Thyroid gland (tissue), 4 donors: ENCODE results near the gene CCDC85B. TPM values are rescaled to one million over a fixed set of nuclear protein-coding genes. Genes with fewer than 3 reads are reported as not detected.
"Not testable (repeated sequence)": the region's sequence is repeated elsewhere in the genome, so short reads cannot be mapped to it uniquely, and the experiment has no call there.

Source experiments
- DNase-seq, 2 donors: peaks; one replicate each; pipeline ENCODE4 v3.0.0-alpha.2; 2019
- H3K27ac ChIP-seq, 3 donors: fragments of 200-600 bp; sonication (generic); 1 replicate in 2 of 3; 2 replicates in 1 of 3; pipeline ENCODE4 v1.5.1; 2016 to 2019; ENCODE audit warnings: mild to moderate bottlenecking in 1 of 3, moderate library complexity in 1 of 3
- H3K27me3 ChIP-seq: fragments of 200-600 bp; sonication (generic); one replicate; pipeline ENCODE4 v1.5.1; 2019
- H3K36me3 ChIP-seq, 2 donors: fragments of 200-600 bp; sonication (generic); one replicate each; pipeline ENCODE4 v1.5.1; 2016 to 2019
- H3K4me1 ChIP-seq, 2 donors: fragments of 200-600 bp; sonication (generic); one replicate each; pipeline ENCODE4 v1.5.1; 2017 to 2019
- H3K4me3 ChIP-seq, 3 donors: fragments of 200-600 bp; sonication (generic); replicated peaks in 1 of 3; 1 replicate in 2 of 3; 2 replicates in 1 of 3; pipeline ENCODE4 v1.5.1; 2016; ENCODE audit warnings: mild to moderate bottlenecking in 1 of 3
- H3K9me3 ChIP-seq: fragments of 200-600 bp; sonication (generic); one replicate; pipeline ENCODE4 v1.5.1; 2017
- CTCF ChIP-seq, 6 experiments: fragments of 200-600 bp in 3 of 6; fragments of 450-650 bp in 3 of 6; sonication (generic) in 3 of 6; IDR thresholded peaks; one replicate each; pipeline ENCODE4 v1.5.1; 2016 to 2019; ENCODE audit warnings: antibody characterized with exemption in 6 of 6, mild to moderate bottlenecking in 2 of 6, inconsistent platforms in 1 of 6, moderate library complexity in 1 of 6
- POLR2A ChIP-seq, 2 donors: fragments of 450-650 bp; IDR thresholded peaks; one replicate each; pipeline ENCODE4 v1.6.1; 2017; ENCODE audit warnings: antibody characterized with exemption in 2 of 2, mild to moderate bottlenecking in 2 of 2, moderate library complexity in 1 of 2
- WGBS, 2 donors: methylation state at CpG; one replicate each; pipeline ENCODE4 v1.1.5; 2017; 5-methylcytosine and 5-hydroxymethylcytosine counted together
- intact Hi-C: fragments of 100-400 bp; cut with DNase I; formaldehyde crosslinking; loops from one replicate; pipeline ENCODE4 v1.15.1; 2023
- total RNA-seq, 4 donors: library from RNA; depleted of rRNA; stranded (reverse); fragments of >200 nt; gene quantifications; one replicate each; pipeline ENCODE4 v1.2.3, GENCODE V29; 2016

CCDC85B gene
- total RNA-seq: 10 to 100 TPM; 29.8 to 73.8 (median 42.9) TPM

GRCh38 chr11:65890324-65891218 lies at the start of gene CCDC85B:
CCDC85B (plus strand) TSS chr11:65890673; CDS start chr11:65890784, 111 bp downstream.
- H3K9me3 ChIP-seq: no peaks in the 10 kb centered on the region
- H3K36me3 ChIP-seq: peaks cover 0 to 3% of the 10 kb centered on the region in 2 donors
- peaks cover 34 to 55% of the 10 kb centered on the region in 2 donors for H3K4me1 ChIP-seq
- peak within 1 kb of the TSS; percentile 83 to 97 (median 92) for H3K27ac ChIP-seq
- WGBS, 2 donors: 0 to 3% methylated on average over 8 to 25 of the region's 94 CpGs
- peak; percentile 98 for DNase-seq
- no peaks in the 10 kb centered on the region for H3K27me3 ChIP-seq
- intact Hi-C loops: no loop called here
- peak within 1 kb of the TSS; percentile 31 to 66 (median 59) for H3K4me3 ChIP-seq
- peak; percentile 77 to 94 for TF ChIP-seq POLR2A (IDR thresholded peaks at IDR 0.05)
- TF ChIP-seq CTCF (IDR thresholded peaks at IDR 0.05): peak in 3 of 6 experiments; percentile 9 to 29 (median 11)

DNA sequence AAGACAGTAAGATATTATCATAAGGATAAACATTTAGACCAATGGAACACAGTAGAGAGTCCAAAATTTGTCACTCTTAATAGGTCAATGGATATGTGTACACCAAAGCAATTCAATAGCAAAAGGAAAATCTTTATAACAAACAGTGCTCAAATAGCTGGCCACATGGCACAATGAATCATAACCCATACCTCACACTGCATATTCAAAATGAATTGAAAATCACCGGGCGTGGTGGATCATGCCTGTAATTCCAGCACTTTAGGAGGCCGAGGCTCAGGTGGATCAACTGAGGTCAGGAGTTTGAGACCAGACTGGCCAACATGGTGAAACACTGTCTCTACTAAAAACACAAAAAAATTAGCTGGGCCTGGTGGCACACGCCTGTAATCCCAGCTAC lies 48.3 kb upstream of the CCDC85B start:
- Histone ChIP-seq H3K27me3 (no peaks in the 10 kb centered on the region), H3K4me3 (no peak overlapping the region), H3K4me1 (no peaks in the 10 kb centered on the region), H3K27ac (no peak overlapping the region), H3K9me3 (no peaks in the 10 kb centered on the region), H3K36me3 (no peaks in the 10 kb centered on the region)
- no peak for TF ChIP-seq CTCF (IDR thresholded peaks at IDR 0.05)
- no peak for TF ChIP-seq POLR2A (IDR thresholded peaks at IDR 0.05)
- DNase-seq: no peak
- intact Hi-C loops: no loop called here
- 96 to 98% methylated on average over 4 of the region's 4 CpGs for WGBS, 2 donors

GRCh38 chr11:65843811-65844210 lies 46.7 kb upstream of the CCDC85B start:
- DNase-seq: no peak
- Histone ChIP-seq H3K27ac (no peak overlapping the region), H3K4me3 (no peak overlapping the region), H3K9me3 (no peaks in the 10 kb centered on the region), H3K4me1 (no peaks in the 10 kb centered on the region), H3K27me3 (no peaks in the 10 kb centered on the region), H3K36me3 (no peaks in the 10 kb centered on the region)
- intact Hi-C loops: no loop called here
- TF ChIP-seq CTCF (IDR thresholded peaks at IDR 0.05): no peak
- no peak for TF ChIP-seq POLR2A (IDR thresholded peaks at IDR 0.05)
- WGBS, 2 donors: 94 to 95% methylated on average over 3 of the region's 3 CpGs

DNA sequence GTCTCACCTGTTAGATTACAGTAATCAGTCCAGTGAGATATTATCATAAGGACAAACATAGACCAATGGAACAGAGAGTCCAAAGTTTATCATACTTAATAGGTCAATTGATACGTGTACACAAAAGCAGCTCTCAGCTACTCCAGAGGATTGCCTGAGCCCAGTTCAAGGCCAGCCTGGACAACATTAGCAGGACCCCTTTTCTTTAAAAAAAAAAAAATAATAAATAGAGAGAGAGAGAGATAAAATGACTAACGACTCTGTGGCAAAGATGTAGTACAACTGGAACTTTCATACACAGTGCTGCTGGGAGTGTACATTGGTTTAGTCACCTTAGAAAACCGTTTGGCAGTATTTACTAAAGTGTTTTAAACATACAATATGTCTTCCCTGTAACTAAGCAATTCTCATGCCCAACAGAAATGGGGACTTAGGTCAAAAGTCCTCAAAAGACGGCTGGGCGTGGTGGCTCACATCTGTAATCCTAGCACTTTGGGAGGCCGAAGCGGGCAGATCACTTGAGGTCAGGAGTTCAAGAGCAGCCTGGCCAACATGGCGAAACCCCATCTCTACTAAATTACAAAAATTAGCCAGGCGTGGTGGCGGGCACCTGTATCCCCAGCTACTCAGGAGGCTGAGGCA lies 46.1 kb upstream of the CCDC85B start:
- H3K4me1 ChIP-seq: no peaks in the 10 kb centered on the region
- no peaks in the 10 kb centered on the region for H3K36me3 ChIP-seq
- DNase-seq: no peak
- 84 to 87% methylated on average over 10 of the region's 10 CpGs for WGBS, 2 donors
- no peak overlapping the region for H3K4me3 ChIP-seq
- H3K27ac ChIP-seq: no peak overlapping the region
- H3K27me3 ChIP-seq: no peaks in the 10 kb centered on the region
- intact Hi-C loops: no loop called here
- H3K9me3 ChIP-seq: no peaks in the 10 kb centered on the region
- TF ChIP-seq POLR2A (IDR thresholded peaks at IDR 0.05) (no peak), CTCF (IDR thresholded peaks at IDR 0.05) (no peak)

DNA sequence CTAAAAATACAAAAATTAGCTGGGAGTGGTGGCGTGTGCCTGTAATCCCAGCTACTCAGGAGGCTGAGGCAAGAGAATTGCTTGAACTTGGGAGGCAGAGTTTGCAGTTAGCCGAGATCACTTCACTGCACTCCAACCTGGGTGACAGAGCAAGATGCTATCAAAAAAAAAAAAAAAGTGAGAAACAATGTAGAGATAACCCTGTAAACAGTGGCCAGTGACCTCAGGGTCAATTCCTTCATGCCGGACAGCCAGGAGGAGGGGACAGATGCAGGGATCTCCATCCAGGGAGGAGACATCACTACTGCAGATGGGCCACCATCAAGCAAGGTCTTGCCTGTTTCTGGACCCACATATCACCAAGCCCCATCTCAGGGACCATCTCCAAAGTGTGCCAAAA lies 42.7 kb upstream of the CCDC85B start:
- intact Hi-C loops: no loop called here
- DNase-seq: no peak
- TF ChIP-seq CTCF (IDR thresholded peaks at IDR 0.05) (no peak), POLR2A (IDR thresholded peaks at IDR 0.05) (no peak)
- H3K4me3 ChIP-seq: no peak overlapping the region
- no peaks in the 10 kb centered on the region for H3K4me1 ChIP-seq
- no peaks in the 10 kb centered on the region for H3K27me3 ChIP-seq
- no peaks in the 10 kb centered on the region for H3K9me3 ChIP-seq
- H3K36me3 ChIP-seq: peaks cover 0 to under 1% of the 10 kb centered on the region in 2 donors
- no peak overlapping the region for H3K27ac ChIP-seq
- WGBS, 2 donors: 78 to 87% methylated on average over 3 of the region's 3 CpGs

- H3K27ac ChIP-seq, H3K4me1 ChIP-seq, intact Hi-C loops, DNase-seq, H3K9me3 ChIP-seq, H3K4me3 ChIP-seq, H3K27me3 ChIP-seq, H3K36me3 ChIP-seq: not testable (repeated sequence)
- WGBS, 2 donors: 32% methylated on average over 7 of the region's 7 CpGs
Observed at GRCh38 chr11:65848693-65849092, 41.8 kb upstream of the CCDC85B start.
